ENCODE results near the gene SIPA1. TPM values are rescaled to one million over a fixed set of nuclear protein-coding genes. Genes with fewer than 3 reads are reported as not detected.
A peak's percentile ranks its signal among the peaks of the same experiment; 100 is the strongest.

SIPA1 gene
- polyA plus RNA-seq, 1 experiment = 21.6 TPM

- Histone ChIP-seq H3K36me3 (ENCODE audit: control insufficient read depth, insufficient read depth, low read length) (peaks cover 35% of the 10 kb centered on the region), H3K4me3 (ENCODE audit: low read depth, low read length) (no peak overlapping the region), H3K27me3 (ENCODE audit: control insufficient read depth, insufficient read depth, low read length) (no peaks in the 10 kb centered on the region)
- ChIA-PET CTCF (interaction anchor here (1.0 kb wide), 2 partner anchors 12 to 63 kb away, joined by 4 read pairs; no protein-coding TSS in a partner anchor), POLR2A (no interaction called here)
- TF ChIP-seq CTCF (IDR thresholded peaks at IDR 0.05; ENCODE audit: insufficient read depth, low read depth, low read length) = no peak
- DNase-seq (ENCODE audit: low read depth) = no peak
These were observed 13.4 kb downstream of the SIPA1 start for GRCh38 chr11:65651339-65651588.

DNA sequence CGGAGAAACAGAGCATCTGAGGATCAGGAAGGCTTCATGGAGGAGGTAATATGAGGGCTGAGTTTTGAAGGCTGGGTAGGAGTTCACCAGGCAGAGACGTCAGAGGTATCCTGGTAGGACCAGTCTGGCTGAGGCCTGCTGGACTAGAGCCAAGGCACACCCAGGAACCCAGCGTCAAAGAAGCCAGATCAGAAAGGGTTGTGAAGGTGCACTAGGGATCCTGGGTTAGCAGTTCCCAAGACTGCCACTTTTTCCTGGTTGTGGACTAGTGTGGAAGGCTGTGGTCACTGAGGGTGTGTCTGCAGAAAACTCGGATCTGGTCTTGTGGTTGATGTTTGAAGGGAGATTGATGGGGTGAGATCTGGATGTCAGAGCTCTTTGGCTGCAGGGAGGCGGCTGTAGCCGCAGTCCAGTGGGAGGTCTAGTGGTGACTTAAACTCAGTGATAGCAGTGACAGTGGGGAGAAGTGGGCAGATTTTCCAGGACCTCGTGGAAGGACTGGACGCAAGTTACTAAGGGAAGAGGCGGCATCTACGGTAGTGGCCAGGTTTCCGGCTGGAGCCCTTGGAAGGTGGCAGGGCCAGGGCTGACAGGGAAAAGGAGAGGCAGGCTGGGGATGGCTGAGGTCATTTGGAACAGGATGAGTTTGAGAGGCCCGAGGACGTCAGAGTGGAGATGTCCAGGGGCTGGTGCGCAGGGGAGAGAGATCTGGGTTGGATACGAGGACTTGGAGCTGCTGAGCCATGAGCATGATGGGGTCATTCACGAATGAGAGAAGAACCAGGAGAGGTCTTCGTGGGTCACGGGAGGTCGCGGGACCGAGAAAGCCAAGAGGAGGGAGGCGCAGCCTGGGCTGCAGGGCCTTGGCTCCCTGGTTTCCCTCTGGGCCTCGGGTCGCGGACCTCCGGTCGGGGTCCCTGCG, 13.9 kb downstream of the SIPA1 start:
- no peak for TF ChIP-seq CTCF (IDR thresholded peaks at IDR 0.05; ENCODE audit: insufficient read depth, low read depth, low read length)
- no peaks in the 10 kb centered on the region for H3K27me3 ChIP-seq (ENCODE audit: control insufficient read depth, insufficient read depth, low read length)
- DNase-seq (ENCODE audit: low read depth) = no peak
- ChIA-PET POLR2A (interaction anchor here (0.6 to 1.2 kb wide), 3 partner anchors 14 to 236 kb away, joined by 3 to 12 read pairs (median 4); partner anchors contain the start of genes FIBP and SIPA1), CTCF (interaction anchor here (0.7 to 1.7 kb wide), 6 partner anchors 13 to 236 kb away, joined by 3 to 5 read pairs (median 4); partner anchors contain the start of genes FIBP and MUS81)
- H3K36me3 ChIP-seq (ENCODE audit: control insufficient read depth, insufficient read depth, low read length) = peaks cover 35% of the 10 kb centered on the region
- peak overlapping the region; percentile 47 for H3K4me3 ChIP-seq (ENCODE audit: low read depth, low read length)

GRCh38 chr11:65652511-65653228, 14.8 kb downstream of the SIPA1 start:
- no peak for TF ChIP-seq CTCF (IDR thresholded peaks at IDR 0.05; ENCODE audit: insufficient read depth, low read depth, low read length)
- H3K27me3 ChIP-seq (ENCODE audit: control insufficient read depth, insufficient read depth, low read length) = no peaks in the 10 kb centered on the region
- peak overlapping the region; percentile 47 for H3K4me3 ChIP-seq (ENCODE audit: low read depth, low read length)
- peak; percentile 66 for DNase-seq (ENCODE audit: low read depth)
- CTCF ChIA-PET = interaction anchor here (1.2 to 1.9 kb wide), 6 partner anchors 10 to 236 kb away, joined by 3 to 5 read pairs (median 4); partner anchors contain the start of genes FIBP, KAT5, MUS81 and RELA
- H3K36me3 ChIP-seq (ENCODE audit: control insufficient read depth, insufficient read depth, low read length) = peaks cover 43% of the 10 kb centered on the region
- POLR2A ChIA-PET = interaction anchor here (0.6 to 1.2 kb wide), 6 partner anchors 11 to 279 kb away, joined by 3 to 12 read pairs (median 4); partner anchors contain the start of genes FIBP and SIPA1

- Histone ChIP-seq H3K27me3 (ENCODE audit: control insufficient read depth, insufficient read depth, low read length) (no peaks in the 10 kb centered on the region), H3K4me3 (ENCODE audit: low read depth, low read length) (no peak overlapping the region), H3K36me3 (ENCODE audit: control insufficient read depth, insufficient read depth, low read length) (peaks cover 51% of the 10 kb centered on the region)
- ChIA-PET POLR2A (interaction anchor here (1.0 kb wide), 1 partner anchor 11 kb away, joined by 3 read pairs; no protein-coding TSS in a partner anchor), CTCF (interaction anchor here (0.5 to 1.9 kb wide), 7 partner anchors 10 to 235 kb away, joined by 3 to 5 read pairs (median 5); partner anchors contain the start of genes FIBP, KAT5, MUS81 and RELA)
- no peak for DNase-seq (ENCODE audit: low read depth)
- no peak for TF ChIP-seq CTCF (IDR thresholded peaks at IDR 0.05; ENCODE audit: insufficient read depth, low read depth, low read length)
These were observed 15.6 kb downstream of the SIPA1 start for GRCh38 chr11:65653229-65654225.

All from BJ (cell line).